ENCODE results near the gene PDLIM5.
"Not testable (repeated sequence)": the region's sequence is repeated elsewhere in the genome, so short reads cannot be mapped to it uniquely, and the experiment has no call there.

The PDLIM5 gene

GRCh38 chr4:94451695-94452475 is at the start of gene PDLIM5:
Gene PDLIM5, plus strand, starts transcription at chr4:94451942. Its CDS starts 3,347 bp downstream, at chr4:94455289.
- peak; percentile 85 for DNase-seq

- DNase-seq = not testable (repeated sequence)
Observed at GRCh38 chr4:94402439-94402838, 49.3 kb upstream of the PDLIM5 start.

- DNase-seq = no peak
Observed at GRCh38 chr4:94403751-94404150, 48.0 kb upstream of the PDLIM5 start.

- DNase-seq = peak; percentile 55
Observed at GRCh38 chr4:94406668-94407437, 44.9 kb upstream of the PDLIM5 start.

GRCh38 chr4:94407846-94408245 is 43.9 kb upstream of the PDLIM5 start:
- no peak for DNase-seq

GRCh38 chr4:94408549-94409374 is 43.0 kb upstream of the PDLIM5 start:
- no peak for DNase-seq

GRCh38 chr4:94409375-94409679 is 42.4 kb upstream of the PDLIM5 start:
- no peak for DNase-seq

GRCh38 chr4:94409962-94410361 is 41.8 kb upstream of the PDLIM5 start:
- DNase-seq = no peak

GRCh38 chr4:94410678-94411206 is 41.0 kb upstream of the PDLIM5 start:
- no peak for DNase-seq

GRCh38 chr4:94411296-94411695 is 40.4 kb upstream of the PDLIM5 start:
- no peak for DNase-seq

GRCh38 chr4:94412019-94412657 is 39.6 kb upstream of the PDLIM5 start:
- DNase-seq = no peak

- no peak for DNase-seq
Observed at GRCh38 chr4:94412658-94413038, 39.1 kb upstream of the PDLIM5 start.

GRCh38 chr4:94413085-94413840 is 38.5 kb upstream of the PDLIM5 start:
- DNase-seq = no peak

- no peak for DNase-seq
Observed at GRCh38 chr4:94414907-94415306, 36.8 kb upstream of the PDLIM5 start.

- no peak for DNase-seq
Observed at GRCh38 chr4:94415448-94415847, 36.3 kb upstream of the PDLIM5 start.

- no peak for DNase-seq
Observed at GRCh38 chr4:94416335-94416734, 35.4 kb upstream of the PDLIM5 start.

- DNase-seq = no peak
Observed at GRCh38 chr4:94416981-94417380, 34.8 kb upstream of the PDLIM5 start.

GRCh38 chr4:94419549-94419948 is 32.2 kb upstream of the PDLIM5 start:
- DNase-seq = no peak

- DNase-seq = no peak
Observed at GRCh38 chr4:94419956-94420355, 31.8 kb upstream of the PDLIM5 start.

GRCh38 chr4:94420356-94420755 is 31.4 kb upstream of the PDLIM5 start:
- DNase-seq = no peak

- no peak for DNase-seq
Observed at GRCh38 chr4:94426783-94427182, 25.0 kb upstream of the PDLIM5 start.

- no peak for DNase-seq
Observed at GRCh38 chr4:94428884-94429283, 22.9 kb upstream of the PDLIM5 start.
